K562 (cell line): Measurements from ENCODE around the gene FANCI. TPM values are rescaled to one million over a fixed set of nuclear protein-coding genes. Genes with fewer than 3 reads are reported as not detected.

Experiments
- ATAC-seq: fragments of 200-7000 bp; cut with Tn5 transposase; 3 replicates; pipeline ENCODE4 v1.9.1; 2020; ENCODE audit warnings: moderate library complexity
- BruUV-seq: library from RNA; stranded (reverse); fragments of 400-500 nt; replicated peaks from 2 replicates; lab custom pipeline; 2021; lab: Mats Ljungman, UMichigan
- CTCF ChIA-PET: fragments of 300-600 bp; formaldehyde crosslinking; extraction: SDS; loops from one replicate; lab custom pipeline; 2021; ENCODE audit warnings: low intra/inter-chr PET ratio; lab: Yijun Ruan, JAX
- POLR2A ChIA-PET: fragments of 300-600, 350-650 bp; sonication (Branson Sonifier 250); formaldehyde crosslinking; extraction: SDS; loops from one replicate; lab custom pipeline; 2021; ENCODE audit warnings: antibody characterized with exemption, inconsistent platforms; lab: Yijun Ruan, JAX
- DNase-seq, 4 experiments: peaks; one replicate each; pipeline versions ENCODE4 v3.0.0 to v3.0.0-alpha.2; 2011 to 2018; ENCODE audit warnings: low spot score in 3 of 4, mixed read lengths in 3 of 4; ENCODE audit errors: extremely low read depth in 1 of 4
- FAIRE-seq: peaks from 2 replicates; lab custom pipeline; 2011; peaks lifted over from hg19 to GRCh38; lab: Jason Lieb, UNC
- H2AFZ ChIP-seq: 2 replicates; pipeline ENCODE4 v1.6.0; 2011; ENCODE audit warnings: low read depth, low read length, control low read depth, inconsistent platforms
- H3K27ac ChIP-seq: fragments of 200-600 bp; 3 replicates; pipeline ENCODE4 v1.8.0; 2011; ENCODE audit warnings: low read depth, mild to moderate bottlenecking, control low read depth, inconsistent platforms, low read length, moderate library complexity, mixed read lengths; ENCODE audit errors: extremely low read depth
- H3K27me3 ChIP-seq, 2 experiments: fragments of 300-600 bp in 1 of 2; 2 replicates in 1 of 2; 3 replicates in 1 of 2; pipeline versions ENCODE4 v1.6.0 to v1.8.0; 2011; ENCODE audit warnings: inconsistent platforms in 2 of 2, low read length in 2 of 2, mild to moderate bottlenecking in 1 of 2, mixed read lengths in 1 of 2, moderate library complexity in 1 of 2; ENCODE audit not compliant: control insufficient read depth in 2 of 2, insufficient read depth in 2 of 2
- H3K36me3 ChIP-seq: fragments of 300-600 bp; 3 replicates; pipeline ENCODE4 v1.8.0; 2011; ENCODE audit warnings: mild to moderate bottlenecking, low read length, inconsistent platforms; ENCODE audit not compliant: control insufficient read depth, insufficient read depth
- H3K4me1 ChIP-seq, 2 experiments: fragments of 200-600 bp in 1 of 2; replicated peaks in 1 of 2; 2 replicates in 1 of 2; 3 replicates in 1 of 2; pipeline versions ENCODE4 v1.5.1 to v1.8.0; 2011; ENCODE audit warnings: inconsistent platforms in 2 of 2, low read length in 2 of 2, mild to moderate bottlenecking in 1 of 2, mixed read lengths in 1 of 2, moderate library complexity in 1 of 2; ENCODE audit not compliant: control insufficient read depth in 2 of 2, insufficient read depth in 2 of 2
- H3K4me2 ChIP-seq: 2 replicates; pipeline ENCODE4 v1.6.1; 2011; ENCODE audit warnings: low read length, control low read depth, inconsistent platforms, mixed read lengths; ENCODE audit not compliant: insufficient read depth
- H3K4me3 ChIP-seq: fragments of 200-600 bp; sonication (generic), shearing (Covaris generic); 2 replicates; pipeline ENCODE4 v1.5.1; 2016; ENCODE audit warnings: control low read depth, inconsistent platforms
- H3K79me2 ChIP-seq: fragments of 200-600 bp; 3 replicates; pipeline ENCODE4 v1.8.0; 2011; ENCODE audit warnings: low read length, inconsistent platforms; ENCODE audit not compliant: control insufficient read depth, insufficient read depth
- H3K9ac ChIP-seq, 2 experiments: 2 replicates each; pipeline versions ENCODE4 v1.6.0 to v1.6.1; 2011; ENCODE audit warnings: low read depth in 2 of 2, low read length in 2 of 2, control low read depth in 1 of 2, inconsistent platforms in 1 of 2, mild to moderate bottlenecking in 1 of 2, mixed read lengths in 1 of 2; ENCODE audit not compliant: insufficient read depth in 1 of 2
- H3K9me1 ChIP-seq: one replicate; pipeline ENCODE4 v1.6.0; 2011; ENCODE audit warnings: inconsistent platforms, mild to moderate bottlenecking, low read length, moderate library complexity; ENCODE audit not compliant: control insufficient read depth, insufficient read depth
- H3K9me3 ChIP-seq: replicated peaks from 2 replicates; pipeline ENCODE4 v1.5.1; 2011; ENCODE audit warnings: low read depth, low read length, inconsistent platforms; ENCODE audit not compliant: control insufficient read depth, insufficient read depth
- H4K20me1 ChIP-seq: replicated peaks from 2 replicates; pipeline ENCODE4 v1.6.1; 2011; ENCODE audit warnings: low read length, inconsistent platforms, mixed read lengths; ENCODE audit not compliant: control insufficient read depth, insufficient read depth
- MAFG ChIP-seq: fragments of 450-650 bp; conservative IDR thresholded peaks from 2 replicates; pipeline ENCODE4 v1.6.1; 2016; ENCODE audit warnings: missing genetic modification characterization, missing compliant biosample characterization
- RAD21 ChIP-seq, 2 experiments: fragments of 250-450 bp in 1 of 2; fragments of 450-650 bp in 1 of 2; sonication (Bioruptor Pico) in 1 of 2; formaldehyde crosslinking in 1 of 2; IDR thresholded peaks in 1 of 2; conservative IDR thresholded peaks in 1 of 2; 2 replicates each; pipeline versions ENCODE4 v1.4.0 to v1.8.0; 2020 to 2022; ENCODE audit warnings: mild to moderate bottlenecking in 2 of 2, moderate library complexity in 1 of 2
- ZNF609 ChIP-seq: sonication (generic); formaldehyde crosslinking; IDR thresholded peaks from 2 replicates; pipeline ENCODE4 v1.8.1; 2023; ENCODE audit warnings: missing genetic modification reagents, mild to moderate bottlenecking, borderline replicate concordance
- WGBS: fragments of 100-300 bp; shearing (Covaris generic); methylation state at CpG from one replicate; pipeline ENCODE4 v1.1.6; 2016; ENCODE audit warnings: low coverage, mixed read lengths; ENCODE audit not compliant: insufficient coverage; ENCODE audit errors: missing lambda C conversion rate; 5-methylcytosine and 5-hydroxymethylcytosine counted together
- in situ Hi-C: fragments of 300-500 bp; cut with MboI; formaldehyde crosslinking; loops from 4 replicates; pipeline ENCODE4 v1.15.0; 2018; ENCODE audit warnings: inconsistent platforms, mixed read lengths
- intact Hi-C: fragments of 100-400 bp; cut with micrococcal nuclease; formaldehyde crosslinking; loops from 2 replicates; pipeline ENCODE4 v1.14.2; 2022
- polyA plus RNA-seq, 8 experiments: library from polyadenylated mRNA; depleted of rRNA in 4 of 8; stranded (reverse) in 5 of 8; unstranded in 3 of 8; fragments of >200 nt; fragmentation: Nextera tagmentation in 2 of 8; fragmentation: Illumina TruSeq in 1 of 8; extraction: Ambion mirVana in 2 of 8; extraction: Trizol in 1 of 8; gene quantifications; 2 replicates each; pipeline versions ENCODE4 v1.2.1 to v1.2.3, GENCODE V29; 2011 to 2014; ENCODE audit warnings: inconsistent platforms in 1 of 8, missing spikeins in 1 of 8
- total RNA-seq, 7 experiments: library from RNA; depleted of rRNA in 6 of 7; stranded (reverse); fragments of >200 nt in 6 of 7; fragmentation: Illumina TruSeq in 2 of 7; extraction: Trizol in 2 of 7; gene quantifications; 2 replicates each; pipeline versions ENCODE4 v1.2.1 to v1.2.3, GENCODE V29; 2011 to 2021; ENCODE audit warnings: low replicate concordance in 1 of 7
- TF ChIP-seq, protein P1 (sequence below), 2 experiments: fragments of 450-650 bp; formaldehyde crosslinking in 1 of 2; IDR thresholded peaks; 2 replicates each; pipeline versions ENCODE4 v1.4.0 to v1.6.1; 2014 to 2020; ENCODE audit warnings: mild to moderate bottlenecking in 2 of 2, borderline replicate concordance in 1 of 2, low read depth in 1 of 2

Gene FANCI
- total and polyA plus RNA-seq, 9 of the 15 experiments (the other 6 are each of a cell fraction or from before 2014, with no cell fraction given), result 72.1 to 165 (median 131) TPM

DNA sequence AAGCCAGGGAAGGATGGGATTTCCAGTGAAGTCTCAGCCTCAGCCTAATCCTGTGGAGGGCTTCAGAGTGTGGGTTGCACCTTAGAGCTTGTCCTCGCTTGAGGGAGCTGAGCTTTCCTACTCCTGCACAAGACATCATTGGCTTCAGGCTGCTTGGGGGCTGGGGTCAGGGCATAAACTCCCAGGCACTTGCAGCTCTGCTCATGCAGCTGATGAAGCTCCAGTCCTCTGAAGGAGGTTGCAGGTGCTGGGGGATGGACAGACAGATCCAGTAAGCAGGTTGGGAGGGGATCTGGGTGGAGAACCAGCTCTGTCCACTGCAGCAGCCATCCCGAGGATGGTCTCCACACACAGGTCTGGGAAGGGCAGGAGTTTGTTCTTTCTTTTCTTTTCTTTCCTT is 110.2 kb downstream of the FANCI start (continued):
- TF ChIP-seq ZNF609 (CRISPR knock-in tag), result no peak
- TF ChIP-seq, all 486 proteins: peak for 0

- Histone ChIP-seq H3K9me3 (no peaks in the 10 kb centered on the region), H3K4me2 (no peak overlapping the region), H3K9me1 (no peaks in the 10 kb centered on the region), H3K79me2 (no peaks in the 10 kb centered on the region), H3K27me3 (peaks cover 47 to 83% of the 10 kb centered on the region in 2 experiments), H3K27ac (no peak overlapping the region), H2AFZ (no peak overlapping the region), H3K4me3 (no peak overlapping the region), H4K20me1 (peaks cover 17% of the 10 kb centered on the region), H3K36me3 (no peaks in the 10 kb centered on the region), H3K9ac (no peak overlapping the region), H3K4me1 (peaks cover 0 to 30% of the 10 kb centered on the region in 2 experiments; a peak in 2 of 5 replicates)
- ChIA-PET POLR2A (interaction anchor here (0.7 kb wide), 1 partner anchor 1088 kb away, joined by 3 read pairs; no protein-coding TSS in a partner anchor), CTCF (interaction anchor here (0.6 to 5.1 kb wide), 3 partner anchors 42 to 74 kb away, joined by 3 to 65 read pairs (median 15); no protein-coding TSS in a partner anchor)
- BruUV-seq, result no TSS peak
- ATAC-seq (no peak), DNase-seq (no peak), FAIRE-seq (no peak)
- intact Hi-C loops (loop anchor here (10.0 kb wide), 1 partner anchor 198 kb away; no protein-coding TSS in a partner anchor), in situ Hi-C loops (no loop called here)
- 2% methylated on average over 13 of the region's 13 CpGs for WGBS
- TF ChIP-seq, protein P1, sequence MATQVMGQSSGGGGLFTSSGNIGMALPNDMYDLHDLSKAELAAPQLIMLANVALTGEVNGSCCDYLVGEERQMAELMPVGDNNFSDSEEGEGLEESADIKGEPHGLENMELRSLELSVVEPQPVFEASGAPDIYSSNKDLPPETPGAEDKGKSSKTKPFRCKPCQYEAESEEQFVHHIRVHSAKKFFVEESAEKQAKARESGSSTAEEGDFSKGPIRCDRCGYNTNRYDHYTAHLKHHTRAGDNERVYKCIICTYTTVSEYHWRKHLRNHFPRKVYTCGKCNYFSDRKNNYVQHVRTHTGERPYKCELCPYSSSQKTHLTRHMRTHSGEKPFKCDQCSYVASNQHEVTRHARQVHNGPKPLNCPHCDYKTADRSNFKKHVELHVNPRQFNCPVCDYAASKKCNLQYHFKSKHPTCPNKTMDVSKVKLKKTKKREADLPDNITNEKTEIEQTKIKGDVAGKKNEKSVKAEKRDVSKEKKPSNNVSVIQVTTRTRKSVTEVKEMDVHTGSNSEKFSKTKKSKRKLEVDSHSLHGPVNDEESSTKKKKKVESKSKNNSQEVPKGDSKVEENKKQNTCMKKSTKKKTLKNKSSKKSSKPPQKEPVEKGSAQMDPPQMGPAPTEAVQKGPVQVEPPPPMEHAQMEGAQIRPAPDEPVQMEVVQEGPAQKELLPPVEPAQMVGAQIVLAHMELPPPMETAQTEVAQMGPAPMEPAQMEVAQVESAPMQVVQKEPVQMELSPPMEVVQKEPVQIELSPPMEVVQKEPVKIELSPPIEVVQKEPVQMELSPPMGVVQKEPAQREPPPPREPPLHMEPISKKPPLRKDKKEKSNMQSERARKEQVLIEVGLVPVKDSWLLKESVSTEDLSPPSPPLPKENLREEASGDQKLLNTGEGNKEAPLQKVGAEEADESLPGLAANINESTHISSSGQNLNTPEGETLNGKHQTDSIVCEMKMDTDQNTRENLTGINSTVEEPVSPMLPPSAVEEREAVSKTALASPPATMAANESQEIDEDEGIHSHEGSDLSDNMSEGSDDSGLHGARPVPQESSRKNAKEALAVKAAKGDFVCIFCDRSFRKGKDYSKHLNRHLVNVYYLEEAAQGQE (IDR thresholded peaks at IDR 0.05; ENCODE audit: borderline replicate concordance), result 0 out of 2 replicates have a peak, but pooled peaks have one; percentile 3
- TF ChIP-seq, protein P1 (CRISPR knock-in tag; IDR thresholded peaks at IDR 0.05; ENCODE audit: low read depth), result no peak
- TF ChIP-seq RAD21 (CRISPR knock-in tag; conservative IDR thresholded peaks at IDR 0.05 in 1 of 2, IDR thresholded peaks at IDR 0.05 in 1 of 2), result peak in 1 of 2 experiments; percentile 9; a peak in 1 of 4 replicates
- no peak for TF ChIP-seq MAFG (tag)
Measured at GRCh38 chr15:89356634-89357298, 113.0 kb downstream of the FANCI start.
